Activated CD8-positive, alpha-beta memory T cell treated with anti-CD3 and anti-CD28 coated beads for 24 hours (primary cell): ENCODE results near the gene HS6ST3.
"Not testable (repeated sequence)": the region's sequence is repeated elsewhere in the genome, so short reads cannot be mapped to it uniquely, and the experiment has no call there.

ENCODE experiments used
- DNase-seq: peaks from one replicate; pipeline ENCODE4 v3.0.0-alpha.2; 2020

HS6ST3 gene

GRCh38 chr13:96089749-96090239, at the start of gene HS6ST3:
HS6ST3 (plus strand) TSS chr13:96090107.
- DNase-seq = no peak

GRCh38 chr13:96041326-96042110, 48.4 kb upstream of the HS6ST3 start:
- no peak for DNase-seq

GRCh38 chr13:96044238-96044637, 45.7 kb upstream of the HS6ST3 start:
- DNase-seq = no peak

- DNase-seq = not testable (repeated sequence)
Observed at GRCh38 chr13:96046449-96047126, 43.3 kb upstream of the HS6ST3 start.

GRCh38 chr13:96050955-96051354, 39.0 kb upstream of the HS6ST3 start:
- DNase-seq = not testable (repeated sequence)

- not testable (repeated sequence) for DNase-seq
Observed at GRCh38 chr13:96051491-96051890, 38.4 kb upstream of the HS6ST3 start.

- not testable (repeated sequence) for DNase-seq
Observed at GRCh38 chr13:96051946-96052345, 38.0 kb upstream of the HS6ST3 start.

GRCh38 chr13:96052656-96053002, 37.3 kb upstream of the HS6ST3 start:
- no peak for DNase-seq

- no peak for DNase-seq
Observed at GRCh38 chr13:96053003-96053703, 36.8 kb upstream of the HS6ST3 start, which contains the start of gene UGGT2. UGGT2 (minus strand) TSS chr13:96053401; CDS start chr13:96053312, 89 bp downstream.

GRCh38 chr13:96065849-96066248, 24.1 kb upstream of the HS6ST3 start:
- no peak for DNase-seq

- DNase-seq = no peak
Observed at GRCh38 chr13:96068729-96069128, 21.2 kb upstream of the HS6ST3 start.

- no peak for DNase-seq
Observed at GRCh38 chr13:96071504-96071903, 18.4 kb upstream of the HS6ST3 start.

GRCh38 chr13:96072392-96072791, 17.5 kb upstream of the HS6ST3 start:
- DNase-seq = no peak

GRCh38 chr13:96075953-96076543, 13.9 kb upstream of the HS6ST3 start:
- DNase-seq = no peak

GRCh38 chr13:96080676-96081075, 9.2 kb upstream of the HS6ST3 start:
- DNase-seq = no peak

- DNase-seq = no peak
Observed at GRCh38 chr13:96081888-96082287, 8.0 kb upstream of the HS6ST3 start.

- no peak for DNase-seq
Observed at GRCh38 chr13:96082640-96083039, 7.3 kb upstream of the HS6ST3 start.

- DNase-seq = no peak
Observed at GRCh38 chr13:96086736-96087135, 3.2 kb upstream of the HS6ST3 start.

GRCh38 chr13:96089139-96089538, 768 bp upstream of the HS6ST3 start:
- no peak for DNase-seq

- no peak for DNase-seq
Observed at GRCh38 chr13:96090240-96091101, 564 bp downstream of the HS6ST3 start.

- DNase-seq = no peak
Observed at GRCh38 chr13:96091164-96092117, 1.5 kb downstream of the HS6ST3 start.
